Motor neuron (in vitro differentiated cells): ENCODE results near the gene CPZ. TPM values are rescaled to one million over a fixed set of nuclear protein-coding genes. Genes with fewer than 3 reads are reported as not detected.

Experiments
- ATAC-seq, 8 experiments: fragments of 200-7000 bp; cut with Tn5 transposase; replicated peaks in 6 of 8; 2 replicates each; pipeline ENCODE4 v1.8.0; 2021; ENCODE audit warnings: mild to moderate bottlenecking in 8 of 8, moderate library complexity in 8 of 8
- H3K27ac ChIP-seq, 2 donors: fragments of 250-450 bp; sonication (Bioruptor Pico); 2 replicates each; pipeline ENCODE4 v1.9.0; 2021; ENCODE audit warnings: antibody characterized with exemption in 2 of 2, mild to moderate bottlenecking in 2 of 2, moderate library complexity in 1 of 2
- H3K4me1 ChIP-seq, 2 donors: fragments of 250-450 bp; sonication (Bioruptor Pico); replicated peaks in 1 of 2; 2 replicates each; pipeline ENCODE4 v1.6.1; 2021; ENCODE audit warnings: antibody characterized with exemption in 2 of 2, mild to moderate bottlenecking in 2 of 2, moderate library complexity in 1 of 2
- H3K4me3 ChIP-seq, 5 donors: fragments of 250-450 bp; sonication (Bioruptor Pico); 2 replicates each; pipeline ENCODE4 v1.9.0; 2021; ENCODE audit warnings: antibody characterized with exemption in 5 of 5, mild to moderate bottlenecking in 5 of 5, moderate library complexity in 4 of 5
- WGBS, 10 experiments: fragments of 450-650 bp; shearing (Covaris generic); methylation state at CpG; one replicate each; pipeline ENCODE4 v1.0.0; 2022; 5-methylcytosine and 5-hydroxymethylcytosine counted together
- in situ Hi-C, 9 experiments: fragments of 400-800 bp; cut with MboI; loops; one replicate each; pipeline ENCODE4 v1.15.0; 2021; ENCODE audit warnings: low sequenced_read_pairs in 9 of 9, low pct_unique_long_range_greater_than_20kb in 2 of 9; ENCODE audit not compliant: unreplicated experiment in 9 of 9
- total RNA-seq, 8 experiments: library from RNA; unstranded; fragments of 300-600 nt; gene quantifications; 2 replicates each; pipeline versions ENCODE4 v1.2.3 to v1.2.4, GENCODE V29; 2022

The CPZ gene
- total RNA-seq, 8 experiments from 2014 or later, result 0.11 to 48.4 (median 1.4) TPM; not detected in 2

GRCh38 chr4:8578717-8579116 lies 13.8 kb upstream of the CPZ start:
- in situ Hi-C loops, result no loop called here
- Histone ChIP-seq H3K4me3 (no peak overlapping the region), H3K4me1 (no peaks in the 10 kb centered on the region), H3K27ac (no peak overlapping the region)
- 0 to 72% (median 58%) methylated on average over 1 to 3 of the region's 3 CpGs; no CpG with 5 or more reads in 6 of the 10 experiments for WGBS, 10 experiments
- ATAC-seq, result no peak

- in situ Hi-C loops, result no loop called here
- no peak for ATAC-seq
- WGBS, 10 experiments, result 0 to 100% (median 11%) methylated on average over 1 to 8 of the region's 12 CpGs
Measured at GRCh38 chr4:8579526-8580320, 12.8 kb upstream of the CPZ start.

DNA sequence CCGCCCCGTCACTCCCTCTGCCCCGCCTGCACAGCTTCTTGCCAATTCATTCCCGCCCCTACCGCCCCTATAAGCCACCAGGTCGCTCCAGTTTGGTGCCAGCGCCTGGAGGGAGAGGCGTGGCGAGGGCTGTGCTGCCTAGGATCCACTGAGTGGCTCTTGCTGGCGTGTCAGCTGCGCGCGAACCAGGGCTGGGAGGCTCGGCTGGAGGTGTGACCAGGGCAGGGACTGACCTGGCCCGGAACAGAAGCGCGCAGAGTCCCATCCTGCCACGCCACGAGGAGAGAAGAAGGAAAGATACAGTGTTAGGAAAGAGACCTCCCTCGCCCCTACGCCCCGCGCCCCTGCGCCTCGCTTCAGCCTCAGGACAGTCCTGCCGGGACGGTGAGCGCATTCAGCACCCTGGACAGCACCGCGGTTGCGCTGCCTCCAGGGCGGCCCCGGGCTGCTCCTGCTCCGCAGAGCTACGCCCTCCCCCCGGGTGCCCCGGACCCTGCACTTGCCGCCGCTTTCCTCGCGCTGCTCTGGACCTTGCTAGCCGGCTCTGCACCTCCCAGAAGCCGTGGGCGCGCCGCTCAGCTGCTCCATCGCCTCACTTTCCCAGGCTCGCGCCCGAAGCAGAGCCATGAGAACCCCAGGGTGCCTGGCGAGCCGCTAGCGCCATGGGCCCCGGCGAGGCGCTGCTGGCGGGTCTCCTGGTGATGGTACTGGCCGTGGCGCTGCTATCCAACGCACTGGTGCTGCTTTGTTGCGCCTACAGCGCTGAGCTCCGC lies 12.1 kb upstream of the CPZ start, which contains the start of gene GPR78:
Gene GPR78 (plus strand): TSS at position 72 of the 773 bp plus-strand sequence. CDS start 591 bp downstream, at position 663.
- Histone ChIP-seq H3K4me3 (peak within 1 kb of the TSS in 2 of 5 donors; percentile 12 to 19), H3K4me1 (no peaks in the 10 kb centered on the region), H3K27ac (no peak within 1 kb of the TSS)
- ATAC-seq, result peak; percentile 88 to 98 (median 94)
- no CpG with 5 or more reads among the region's 63 CpGs for WGBS, 10 experiments
- in situ Hi-C loops, result no loop called here

More at GRCh38 chr4:8579526-8580320, 12.8 kb upstream of the CPZ start:
- H3K4me1 ChIP-seq, result no peaks in the 10 kb centered on the region
- no peak overlapping the region for H3K27ac ChIP-seq
- no peak overlapping the region for H3K4me3 ChIP-seq

DNA sequence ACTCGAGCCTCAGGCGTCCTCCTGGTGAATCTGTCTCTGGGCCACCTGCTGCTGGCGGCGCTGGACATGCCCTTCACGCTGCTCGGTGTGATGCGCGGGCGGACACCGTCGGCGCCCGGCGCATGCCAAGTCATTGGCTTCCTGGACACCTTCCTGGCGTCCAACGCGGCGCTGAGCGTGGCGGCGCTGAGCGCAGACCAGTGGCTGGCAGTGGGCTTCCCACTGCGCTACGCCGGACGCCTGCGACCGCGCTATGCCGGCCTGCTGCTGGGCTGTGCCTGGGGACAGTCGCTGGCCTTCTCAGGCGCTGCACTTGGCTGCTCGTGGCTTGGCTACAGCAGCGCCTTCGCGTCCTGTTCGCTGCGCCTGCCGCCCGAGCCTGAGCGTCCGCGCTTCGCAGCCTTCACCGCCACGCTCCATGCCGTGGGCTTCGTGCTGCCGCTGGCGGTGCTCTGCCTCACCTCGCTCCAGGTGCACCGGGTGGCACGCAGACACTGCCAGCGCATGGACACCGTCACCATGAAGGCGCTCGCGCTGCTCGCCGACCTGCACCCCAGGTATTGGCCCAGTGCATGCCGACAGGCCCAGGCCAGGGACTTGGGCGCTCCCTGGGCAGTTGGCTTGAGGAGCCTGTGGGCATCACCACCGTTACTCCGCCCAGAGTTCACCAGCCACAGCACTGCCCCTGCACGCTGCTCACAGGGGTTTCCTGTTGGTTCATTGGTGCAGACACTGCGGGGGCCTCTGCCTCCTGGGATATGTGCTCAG lies 11.3 kb upstream of the CPZ start:
- 6 to 55% (median 13%) methylated on average over 4 to 28 of the region's 66 CpGs; no CpG with 5 or more reads in 6 of the 10 experiments for WGBS, 10 experiments
- in situ Hi-C loops, result no loop called here
- peak in 4 of 8 experiments; percentile 6 to 17 (median 12) for ATAC-seq
- no peaks in the 10 kb centered on the region for H3K4me1 ChIP-seq
- no peak overlapping the region for H3K27ac ChIP-seq
- H3K4me3 ChIP-seq, result peak overlapping the region in 2 of 5 donors; percentile 12 to 19

- no peaks in the 10 kb centered on the region for H3K4me1 ChIP-seq
- H3K4me3 ChIP-seq, result no peak overlapping the region
- H3K27ac ChIP-seq, result no peak overlapping the region
- in situ Hi-C loops, result no loop called here
- 48 to 100% (median 50%) methylated on average over 1 to 2 of the region's 2 CpGs; no CpG with 5 or more reads in 7 of the 10 experiments for WGBS, 10 experiments
- no peak for ATAC-seq
Measured at GRCh38 chr4:8582016-8582415, 10.5 kb upstream of the CPZ start.

DNA sequence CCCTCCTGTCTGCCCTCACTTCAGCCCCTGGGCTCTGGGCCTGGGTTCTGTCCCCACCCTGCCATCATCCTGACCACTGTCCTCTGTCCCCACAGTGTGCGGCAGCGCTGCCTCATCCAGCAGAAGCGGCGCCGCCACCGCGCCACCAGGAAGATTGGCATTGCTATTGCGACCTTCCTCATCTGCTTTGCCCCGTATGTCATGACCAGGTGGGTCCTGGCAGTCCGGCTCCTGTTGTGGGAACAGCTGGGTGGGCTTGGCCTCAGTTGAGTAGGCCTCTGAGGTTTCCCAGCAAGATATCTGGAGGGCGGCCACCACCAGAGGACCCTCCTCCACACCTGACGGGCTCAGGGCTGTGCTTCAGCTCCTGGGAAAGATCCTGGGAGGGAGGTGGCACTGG lies 10.1 kb upstream of the CPZ start:
- Histone ChIP-seq H3K4me1 (no peaks in the 10 kb centered on the region), H3K27ac (no peak overlapping the region), H3K4me3 (no peak overlapping the region)
- 0 to 87% (median 78%) methylated on average over 1 to 8 of the region's 12 CpGs; no CpG with 5 or more reads in 5 of the 10 experiments for WGBS, 10 experiments
- in situ Hi-C loops, result no loop called here
- ATAC-seq, result no peak

- no peaks in the 10 kb centered on the region for H3K4me1 ChIP-seq
- no peak overlapping the region for H3K4me3 ChIP-seq
- in situ Hi-C loops, result no loop called here
- no peak overlapping the region for H3K27ac ChIP-seq
- 20 to 100% (median 43%) methylated on average over 1 to 5 of the region's 9 CpGs; no CpG with 5 or more reads in 3 of the 10 experiments for WGBS, 10 experiments
- ATAC-seq, result no peak
Measured at GRCh38 chr4:8582941-8583654, 9.5 kb upstream of the CPZ start.

- no peak overlapping the region for H3K4me3 ChIP-seq
- WGBS, 10 experiments, result 0 to 100% (median 74%) methylated on average over 1 of the region's 4 CpGs; no CpG with 5 or more reads in 6 of the 10 experiments
- ATAC-seq, result no peak
- no peaks in the 10 kb centered on the region for H3K4me1 ChIP-seq
- no peak overlapping the region for H3K27ac ChIP-seq
- in situ Hi-C loops, result no loop called here
Measured at GRCh38 chr4:8583655-8584025, 8.9 kb upstream of the CPZ start.

- 0 to 50% (median 30%) methylated on average over 1 to 2 of the region's 6 CpGs; no CpG with 5 or more reads in 5 of the 10 experiments for WGBS, 10 experiments
- H3K27ac ChIP-seq, result no peak overlapping the region
- no peak overlapping the region for H3K4me3 ChIP-seq
- no peak for ATAC-seq
- in situ Hi-C loops, result no loop called here
- no peaks in the 10 kb centered on the region for H3K4me1 ChIP-seq
Measured at GRCh38 chr4:8585186-8585585, 7.4 kb upstream of the CPZ start.

GRCh38 chr4:8585721-8586212 lies 6.8 kb upstream of the CPZ start:
- peak in 1 of 8 experiments; percentile 36 for ATAC-seq
- Histone ChIP-seq H3K4me3 (no peak overlapping the region), H3K4me1 (no peaks in the 10 kb centered on the region), H3K27ac (no peak overlapping the region)
- in situ Hi-C loops, result no loop called here
- 53 to 60% methylated on average over 2 to 3 of the region's 7 CpGs; no CpG with 5 or more reads in 8 of the 10 experiments for WGBS, 10 experiments

DNA sequence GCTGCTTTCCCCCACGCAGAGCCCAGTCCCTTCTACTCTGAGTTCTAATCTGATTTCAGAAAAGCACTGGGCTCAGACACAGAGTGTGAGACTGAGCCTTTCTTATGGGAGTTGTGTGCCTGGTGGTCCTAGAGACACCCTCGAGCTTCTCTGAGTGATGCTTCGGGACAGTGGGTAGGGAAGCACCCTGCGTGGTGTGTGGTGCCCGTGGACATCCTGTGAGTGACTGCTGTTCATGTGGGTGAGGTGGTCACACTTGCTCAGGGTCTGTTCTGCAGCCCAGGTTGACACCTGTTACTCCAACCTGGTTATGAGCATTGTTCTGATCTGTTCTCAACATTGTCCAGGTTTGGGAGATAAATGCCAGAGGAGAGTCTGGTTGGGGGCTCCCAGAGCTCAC lies 6.3 kb upstream of the CPZ start:
- no peak overlapping the region for H3K27ac ChIP-seq
- no peak overlapping the region for H3K4me3 ChIP-seq
- in situ Hi-C loops, result no loop called here
- ATAC-seq, result no peak
- 27 to 44% methylated on average over 3 to 5 of the region's 5 CpGs; no CpG with 5 or more reads in 8 of the 10 experiments for WGBS, 10 experiments
- H3K4me1 ChIP-seq, result no peaks in the 10 kb centered on the region
